CD4-positive, alpha-beta memory T cell (primary cell): ENCODE results near the gene UQCRQ. TPM values are rescaled to one million over a fixed set of nuclear protein-coding genes. Genes with fewer than 3 reads are reported as not detected.

Source experiments
- CTCF ChIA-PET: fragments of 350-600 bp; sonication (Branson Sonifier 250); formaldehyde crosslinking; loops from one replicate; lab custom pipeline; 2021; ENCODE audit warnings: inconsistent platforms; ENCODE audit not compliant: partially characterized antibody; lab: Charles Lee
- POLR2A ChIA-PET: fragments of 350-600 bp; sonication (Branson Sonifier 250); formaldehyde crosslinking; loops from one replicate; lab custom pipeline; 2021; ENCODE audit not compliant: partially characterized antibody; lab: Charles Lee
- DNase-seq, 5 donors: peaks; one replicate each; pipeline versions ENCODE4 v3.0.0 to v3.0.0-alpha.2; 2020 to 2022; ENCODE audit warnings: mixed read lengths in 1 of 5
- H3K27ac ChIP-seq: one replicate; pipeline ENCODE4 v1.7.0; 2013; ENCODE audit warnings: low read depth, low read length
- H3K27me3 ChIP-seq: 2 replicates; pipeline ENCODE4 v1.7.0; 2013; ENCODE audit warnings: mild to moderate bottlenecking, low read length, moderate library complexity; ENCODE audit not compliant: insufficient read depth
- H3K36me3 ChIP-seq: 2 replicates; pipeline ENCODE4 v1.7.0; 2013; ENCODE audit warnings: mild to moderate bottlenecking, low read length, moderate library complexity; ENCODE audit not compliant: insufficient read depth
- H3K4me1 ChIP-seq: 2 replicates; pipeline ENCODE4 v1.7.0; 2013; ENCODE audit warnings: mild to moderate bottlenecking, low read length, moderate library complexity; ENCODE audit not compliant: insufficient read depth
- H3K4me3 ChIP-seq, 2 donors: one replicate each; pipeline ENCODE4 v1.7.0; 2013; ENCODE audit warnings: low read length in 2 of 2, mild to moderate bottlenecking in 1 of 2
- H3K9me3 ChIP-seq, 2 donors: one replicate each; pipeline ENCODE4 v1.7.0; 2013; ENCODE audit warnings: low read length in 2 of 2, control low read depth in 1 of 2; ENCODE audit not compliant: control insufficient read depth in 1 of 2
- H3K27ac Mint-ChIP-seq, 7 donors: one replicate each; pipeline ENCODE4 v1.8.0; 2020 to 2021; ENCODE audit warnings: mixed read lengths in 7 of 7, mild to moderate bottlenecking in 6 of 7, inconsistent platforms in 3 of 7, moderate library complexity in 3 of 7
- H3K27me3 Mint-ChIP-seq, 2 donors: one replicate each; pipeline ENCODE4 v1.8.0; 2020 to 2021; ENCODE audit warnings: mixed read lengths in 2 of 2
- H3K36me3 Mint-ChIP-seq, 2 donors: one replicate each; pipeline ENCODE4 v1.8.0; 2020 to 2021; ENCODE audit warnings: mixed read lengths in 2 of 2, inconsistent platforms in 1 of 2, mild to moderate bottlenecking in 1 of 2
- H3K4me1 Mint-ChIP-seq, 4 donors: one replicate each; pipeline ENCODE4 v1.8.0; 2020 to 2021; ENCODE audit warnings: mixed read lengths in 4 of 4, mild to moderate bottlenecking in 1 of 4
- H3K4me3 Mint-ChIP-seq, 8 donors: one replicate each; pipeline ENCODE4 v1.8.0; 2020 to 2021; ENCODE audit warnings: mixed read lengths in 8 of 8, mild to moderate bottlenecking in 7 of 8, moderate library complexity in 6 of 8, inconsistent platforms in 3 of 8
- H3K9me3 Mint-ChIP-seq, 8 donors: one replicate each; pipeline ENCODE4 v1.8.0; 2020 to 2021; ENCODE audit warnings: mixed read lengths in 8 of 8, mild to moderate bottlenecking in 5 of 8, inconsistent platforms in 3 of 8, moderate library complexity in 1 of 8
- intact Hi-C: fragments of 100-400 bp; cut with micrococcal nuclease; formaldehyde crosslinking; loops from one replicate; pipeline ENCODE4 v1.15.1; 2023
- polyA plus RNA-seq, 2 donors: library from polyadenylated mRNA; unstranded; fragments of 300-500 nt; fragmentation: Illumina TruSeq; gene quantifications; one replicate each; pipeline ENCODE4 v1.2.3, GENCODE V29; 2021
- total RNA-seq, 2 experiments: library from RNA; stranded (reverse); gene quantifications; one replicate each; pipeline ENCODE4 v1.2.3, GENCODE V29; 2021

UQCRQ gene
- total and polyA plus RNA-seq, 4 experiments from 2014 or later = 124 to 536 (median 299) TPM

DNA sequence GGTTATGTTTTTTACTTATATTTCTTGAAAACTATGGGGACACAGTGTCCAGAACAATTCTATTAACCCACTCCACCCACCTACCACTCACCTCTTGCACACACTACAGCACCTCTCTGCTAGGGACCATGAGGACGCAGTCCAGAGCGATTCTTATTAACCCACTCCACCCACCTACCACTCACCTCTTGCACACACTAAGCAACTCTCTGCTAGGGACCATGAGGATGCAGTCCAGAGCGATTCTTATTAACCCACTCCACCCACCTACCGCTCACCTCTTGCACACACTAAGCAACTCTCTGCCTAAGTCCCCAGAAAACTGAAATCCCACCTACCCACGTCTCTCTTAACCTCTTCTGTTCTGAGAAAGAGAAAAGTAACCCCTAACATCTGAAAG lies 33.8 kb upstream of the UQCRQ start:
- intact Hi-C loops = no loop called here
- Mint-ChIP-seq H3K27me3 (peaks cover 10 to 32% of the 10 kb centered on the region in 2 donors), H3K4me1 (peaks cover 5 to 14% (median 8%) of the 10 kb centered on the region in 4 donors), H3K27ac (no peak overlapping the region), H3K9me3 (no peaks in the 10 kb centered on the region), H3K36me3 (no peaks in the 10 kb centered on the region), H3K4me3 (peak overlapping the region in 5 of 8 donors; percentile 19 to 74 (median 33))
- no peak overlapping the region for H3K4me3 ChIP-seq
- ChIA-PET CTCF (interaction anchor here (0.8 to 2.6 kb wide), 3 partner anchors 12 to 77 kb away, joined by 3 to 10 read pairs (median 6); no protein-coding TSS in a partner anchor), POLR2A (no interaction called here)
- H3K27ac ChIP-seq = no peak overlapping the region
- no peaks in the 10 kb centered on the region for H3K4me1 ChIP-seq
- H3K27me3 ChIP-seq = no peaks in the 10 kb centered on the region
- no peaks in the 10 kb centered on the region for H3K36me3 ChIP-seq
- DNase-seq = no peak
- no peaks in the 10 kb centered on the region for H3K9me3 ChIP-seq

DNA sequence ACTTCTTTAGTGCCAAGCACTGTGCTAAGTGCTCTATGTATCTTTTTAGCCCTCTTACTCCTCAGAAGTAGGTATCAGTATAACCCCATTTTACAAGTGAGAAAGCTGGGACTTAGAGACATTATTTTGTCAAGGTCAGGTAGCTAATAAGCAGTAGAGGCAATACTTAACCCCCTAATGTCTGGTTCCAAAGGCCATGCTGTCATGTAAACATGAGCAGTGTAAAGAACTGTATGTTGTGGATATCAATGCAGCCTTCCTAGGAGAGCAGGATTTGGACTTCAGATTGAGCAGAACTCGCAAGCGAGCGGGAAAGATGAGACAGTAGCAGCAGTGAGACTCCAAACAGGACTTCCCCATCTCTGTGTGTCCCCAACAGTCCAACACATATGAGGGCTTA lies 32.4 kb upstream of the UQCRQ start:
- H3K4me3 ChIP-seq = no peak overlapping the region
- no peak overlapping the region for H3K27ac ChIP-seq
- intact Hi-C loops = no loop called here
- Mint-ChIP-seq H3K4me1 (peaks cover 5 to 14% (median 8%) of the 10 kb centered on the region in 4 donors), H3K9me3 (no peaks in the 10 kb centered on the region), H3K27ac (no peak overlapping the region), H3K4me3 (no peak overlapping the region), H3K27me3 (peaks cover 3 to 22% of the 10 kb centered on the region in 2 donors), H3K36me3 (no peaks in the 10 kb centered on the region)
- ChIA-PET POLR2A (no interaction called here), CTCF (interaction anchor here (1.1 to 2.2 kb wide), 2 partner anchors 14 to 49 kb away, joined by 4 to 6 read pairs; no protein-coding TSS in a partner anchor)
- no peaks in the 10 kb centered on the region for H3K27me3 ChIP-seq
- no peaks in the 10 kb centered on the region for H3K9me3 ChIP-seq
- no peak for DNase-seq
- H3K36me3 ChIP-seq = no peaks in the 10 kb centered on the region
- H3K4me1 ChIP-seq = no peaks in the 10 kb centered on the region

DNA sequence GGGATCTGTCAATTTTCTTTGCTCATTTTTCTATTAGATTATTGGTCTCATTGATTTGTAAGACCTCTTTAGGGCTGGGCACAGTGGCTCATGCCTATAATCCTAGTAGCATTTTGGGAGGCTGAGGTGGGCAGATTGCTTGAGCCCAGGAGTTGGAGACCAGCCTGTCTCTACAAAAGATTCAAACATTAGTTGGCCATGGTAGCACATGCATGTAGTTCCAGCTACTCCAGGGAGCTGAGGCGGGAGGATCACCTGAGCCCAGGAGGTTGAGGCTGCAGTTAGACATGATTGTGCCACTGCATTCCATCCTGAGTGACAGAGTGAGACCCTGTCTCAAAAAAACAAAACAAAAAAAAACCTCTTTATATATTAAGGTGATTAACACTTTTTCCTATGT lies 29.6 kb upstream of the UQCRQ start:
- Mint-ChIP-seq H3K36me3 (no peaks in the 10 kb centered on the region), H3K9me3 (no peaks in the 10 kb centered on the region), H3K27ac (no peak overlapping the region), H3K4me1 (peaks cover 0 to 4% (median 0%) of the 10 kb centered on the region in 4 donors), H3K27me3 (peaks cover 0 to 7% of the 10 kb centered on the region in 2 donors), H3K4me3 (no peak overlapping the region)
- Histone ChIP-seq H3K27ac (no peak overlapping the region), H3K4me1 (no peaks in the 10 kb centered on the region), H3K36me3 (no peaks in the 10 kb centered on the region), H3K9me3 (no peaks in the 10 kb centered on the region), H3K27me3 (no peaks in the 10 kb centered on the region), H3K4me3 (no peak overlapping the region)
- ChIA-PET POLR2A (no interaction called here), CTCF (no interaction called here)
- intact Hi-C loops = no loop called here
- no peak for DNase-seq

DNA sequence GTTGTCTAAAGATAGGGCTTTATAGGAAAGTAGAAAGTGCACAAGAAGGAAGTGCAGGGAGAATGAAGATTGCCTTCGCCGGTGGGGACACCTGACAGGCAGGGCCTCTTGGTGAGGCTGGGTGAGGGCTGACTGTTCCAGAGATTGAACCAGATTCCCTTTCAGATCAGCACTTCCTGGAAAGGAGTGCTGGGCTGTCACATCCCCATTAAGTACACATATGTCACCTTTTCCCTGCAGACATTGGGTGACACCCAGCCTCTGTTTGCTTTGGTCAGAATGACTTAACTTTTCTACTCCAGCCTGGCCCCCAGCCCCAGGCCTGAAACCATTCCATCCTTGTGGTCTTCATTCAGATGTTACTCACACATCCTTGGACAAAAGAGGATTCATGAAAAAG lies 28.6 kb upstream of the UQCRQ start:
- Histone ChIP-seq H3K9me3 (no peaks in the 10 kb centered on the region), H3K27ac (no peak overlapping the region), H3K4me3 (no peak overlapping the region), H3K36me3 (no peaks in the 10 kb centered on the region), H3K4me1 (no peaks in the 10 kb centered on the region), H3K27me3 (no peaks in the 10 kb centered on the region)
- intact Hi-C loops = no loop called here
- CTCF ChIA-PET = interaction anchor here (1.5 kb wide), 1 partner anchor 9 kb away, joined by 5 read pairs; no protein-coding TSS in a partner anchor
- Mint-ChIP-seq H3K27me3 (peaks cover 0 to 4% of the 10 kb centered on the region in 2 donors), H3K4me1 (peaks cover 0 to under 1% (median 0%) of the 10 kb centered on the region in 4 donors), H3K27ac (no peak overlapping the region), H3K36me3 (no peaks in the 10 kb centered on the region), H3K4me3 (no peak overlapping the region), H3K9me3 (no peaks in the 10 kb centered on the region)
- POLR2A ChIA-PET = no interaction called here
- no peak for DNase-seq

DNA sequence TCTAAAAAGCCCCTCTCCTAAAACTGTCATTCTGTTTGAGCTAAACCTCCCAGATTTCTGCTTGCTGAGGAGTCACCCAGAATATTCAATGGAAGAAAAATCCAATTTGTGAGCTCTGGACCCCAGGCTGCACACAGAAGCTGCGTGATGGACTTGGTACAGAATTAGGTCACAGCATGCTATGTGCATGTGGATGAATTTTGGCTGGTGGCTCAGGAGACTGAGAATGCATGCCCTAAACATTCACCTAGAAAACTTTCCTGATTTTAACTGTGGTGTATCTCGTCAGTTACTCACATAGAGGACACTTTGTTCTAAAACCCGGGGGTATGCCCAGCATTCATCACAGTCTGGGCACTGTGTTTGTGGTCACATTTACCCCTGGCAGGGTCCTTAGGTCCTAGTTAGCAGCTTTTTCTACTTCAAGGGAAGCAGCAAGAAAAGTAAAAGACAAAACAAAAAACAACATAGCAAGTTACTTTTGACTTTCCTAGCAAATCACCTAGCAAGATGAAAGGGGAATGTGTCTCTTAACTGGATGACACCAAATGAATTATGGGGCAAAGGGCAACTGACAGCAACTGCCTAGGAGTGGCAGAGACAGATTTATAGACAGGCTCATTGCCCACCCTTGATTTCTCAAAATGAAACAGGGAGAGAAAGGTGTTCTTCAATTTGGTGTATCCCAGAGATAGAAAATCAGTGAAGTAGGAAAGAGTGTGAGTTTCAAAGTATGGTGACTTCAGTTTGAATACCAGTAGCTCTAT lies 27.7 kb upstream of the UQCRQ start:
- Mint-ChIP-seq H3K4me1 (no peaks in the 10 kb centered on the region), H3K36me3 (no peaks in the 10 kb centered on the region), H3K9me3 (no peaks in the 10 kb centered on the region), H3K27me3 (peaks cover 0 to 4% of the 10 kb centered on the region in 2 donors), H3K27ac (no peak overlapping the region), H3K4me3 (no peak overlapping the region)
- Histone ChIP-seq H3K9me3 (no peaks in the 10 kb centered on the region), H3K27me3 (no peaks in the 10 kb centered on the region), H3K27ac (no peak overlapping the region), H3K4me3 (no peak overlapping the region), H3K4me1 (no peaks in the 10 kb centered on the region), H3K36me3 (no peaks in the 10 kb centered on the region)
- ChIA-PET POLR2A (no interaction called here), CTCF (interaction anchor here (1.2 to 1.5 kb wide), 3 partner anchors 10 to 44 kb away, joined by 3 to 5 read pairs (median 3); no protein-coding TSS in a partner anchor)
- intact Hi-C loops = no loop called here
- DNase-seq = no peak

DNA sequence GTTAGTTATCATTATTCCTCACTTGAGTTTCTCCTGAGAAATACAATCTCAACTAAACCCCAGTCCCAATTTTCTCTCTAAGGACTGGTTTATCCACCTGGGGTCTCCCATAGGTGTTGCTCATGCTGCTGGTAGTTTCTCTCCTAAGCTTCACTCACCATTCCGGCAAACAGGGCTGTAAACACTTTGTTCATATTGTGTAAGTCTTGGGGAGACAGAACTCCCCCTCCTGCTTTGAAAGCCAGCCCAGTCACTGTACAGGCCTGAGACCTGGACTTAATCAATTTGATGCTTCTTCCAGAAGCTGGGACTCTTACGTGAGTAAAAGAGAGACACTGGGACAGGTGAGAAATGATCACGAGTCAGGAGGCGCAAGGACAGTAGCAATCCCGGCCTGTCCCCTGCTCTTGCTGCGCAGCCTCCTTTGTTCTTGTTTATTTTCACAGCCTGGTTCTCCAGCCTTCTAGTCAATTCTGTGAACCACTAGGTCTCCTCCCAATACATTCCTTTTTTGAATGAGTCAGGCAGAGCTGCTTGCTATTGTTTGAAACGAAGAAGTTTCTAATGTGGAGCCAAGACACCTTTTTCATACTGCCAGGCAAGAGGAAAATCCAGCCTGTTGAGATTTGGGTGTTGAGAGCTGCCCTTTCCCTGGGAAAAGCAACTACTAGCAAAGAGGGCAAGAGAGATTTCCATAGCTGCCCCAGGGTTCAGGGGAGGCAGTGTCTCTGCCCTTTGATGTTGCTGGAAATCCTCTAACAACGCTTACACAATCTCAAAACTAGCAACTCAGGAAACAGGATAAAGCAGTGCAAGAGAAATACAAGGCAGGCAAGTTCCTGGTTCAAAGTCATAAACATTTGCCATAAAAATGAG lies 26.8 kb upstream of the UQCRQ start:
- no peaks in the 10 kb centered on the region for H3K9me3 Mint-ChIP-seq
- H3K4me1 Mint-ChIP-seq = no peaks in the 10 kb centered on the region
- intact Hi-C loops = no loop called here
- Histone ChIP-seq H3K9me3 (no peaks in the 10 kb centered on the region), H3K4me3 (no peak overlapping the region), H3K27me3 (no peaks in the 10 kb centered on the region), H3K27ac (no peak overlapping the region), H3K36me3 (no peaks in the 10 kb centered on the region), H3K4me1 (no peaks in the 10 kb centered on the region)
- CTCF ChIA-PET = interaction anchor here (1.2 to 1.5 kb wide), 3 partner anchors 11 to 43 kb away, joined by 3 to 5 read pairs (median 3); no protein-coding TSS in a partner anchor
- POLR2A ChIA-PET = no interaction called here
- H3K4me3 Mint-ChIP-seq = no peak overlapping the region
- no peaks in the 10 kb centered on the region for H3K36me3 Mint-ChIP-seq
- no peaks in the 10 kb centered on the region for H3K27me3 Mint-ChIP-seq
- no peak for DNase-seq
- H3K27ac Mint-ChIP-seq = no peak overlapping the region

DNA sequence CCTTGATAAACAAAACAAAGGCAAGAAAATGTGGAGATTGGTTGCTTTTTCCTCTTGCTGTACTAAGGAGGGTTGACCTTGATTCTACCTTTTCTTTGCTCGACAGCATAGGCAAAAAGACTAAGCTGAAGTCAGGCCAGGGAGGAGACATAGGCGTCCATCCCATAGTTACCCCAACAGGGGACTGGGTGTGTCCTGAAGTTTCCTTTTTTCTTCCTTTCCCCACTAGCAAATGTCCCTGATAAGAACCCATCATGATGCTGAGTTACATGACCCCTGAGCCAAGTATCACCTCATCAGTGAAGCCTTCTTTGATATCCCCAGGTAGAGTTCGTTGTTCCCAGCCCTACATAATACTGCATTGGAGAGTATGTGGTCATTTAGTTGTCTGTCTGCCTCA lies 26.1 kb upstream of the UQCRQ start:
- Mint-ChIP-seq H3K27me3 (no peaks in the 10 kb centered on the region), H3K4me3 (no peak overlapping the region), H3K9me3 (no peaks in the 10 kb centered on the region), H3K27ac (no peak overlapping the region), H3K36me3 (no peaks in the 10 kb centered on the region), H3K4me1 (no peaks in the 10 kb centered on the region)
- DNase-seq = no peak
- Histone ChIP-seq H3K36me3 (no peaks in the 10 kb centered on the region), H3K4me1 (no peaks in the 10 kb centered on the region), H3K4me3 (no peak overlapping the region), H3K9me3 (no peaks in the 10 kb centered on the region), H3K27ac (no peak overlapping the region), H3K27me3 (no peaks in the 10 kb centered on the region)
- ChIA-PET CTCF (no interaction called here), POLR2A (no interaction called here)
- intact Hi-C loops = no loop called here
